Measurements from ENCODE around the gene SPRR1A. TPM values are rescaled to one million over a fixed set of nuclear protein-coding genes. Genes with fewer than 3 reads are reported as not detected.

Gene SPRR1A
- total and polyA plus RNA-seq, 2 of the 4 experiments (the other 2 are of a cell fraction), result not detected

DNA sequence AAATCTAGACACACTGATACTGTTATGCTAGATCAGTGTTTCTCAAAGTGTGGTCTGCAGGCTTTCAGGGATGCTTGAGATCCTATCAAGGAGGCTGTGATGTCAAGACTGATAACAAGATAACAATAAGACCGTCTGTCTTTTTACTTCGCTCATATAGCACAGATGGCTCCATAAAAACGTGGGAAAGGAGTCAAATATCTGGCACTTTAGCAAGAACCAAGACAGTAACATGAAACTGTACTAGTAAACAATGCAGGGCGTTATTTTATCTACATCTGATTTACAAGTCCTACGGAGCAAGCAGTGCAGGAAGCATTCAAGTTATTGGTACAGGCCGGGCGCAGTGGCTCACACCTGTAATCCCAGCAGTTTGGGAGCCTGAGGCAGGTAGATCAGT is 14.0 kb downstream of the SPRR1A start:
- no peak overlapping the region for H3K18ac ChIP-seq (ENCODE audit: low read depth, low read length)
- ChIA-PET POLR2A (ENCODE audit: unreplicated experiment) (no interaction called here), CTCF (no interaction called here)
- H2BK120ac ChIP-seq (ENCODE audit: low read depth, low read length), result no peak overlapping the region
- H3K9ac ChIP-seq (ENCODE audit: low read depth, low read length), result no peak overlapping the region
- no peak overlapping the region for H3K4me2 ChIP-seq (ENCODE audit: low read depth, low read length)
- H4K5ac ChIP-seq (ENCODE audit: low read depth, low read length), result no peak overlapping the region
- H3K56ac ChIP-seq (ENCODE audit: extremely low read depth, insufficient read depth, low read length), result no peak overlapping the region
- no peak overlapping the region for H2AFZ ChIP-seq (replicated peaks; ENCODE audit: low read length, poor library complexity)
- no peaks in the 10 kb centered on the region for H3K27me3 ChIP-seq (ENCODE audit: control insufficient read depth, insufficient read depth, low read length)
- TF ChIP-seq MAZ (IDR thresholded peaks at IDR 0.05; ENCODE audit: borderline replicate concordance, low read depth, low read length) (no peak), FOS (IDR thresholded peaks at IDR 0.05; ENCODE audit: low read depth, low read length) (no peak), SMC3 (IDR thresholded peaks at IDR 0.05; ENCODE audit: low read depth, low read length) (no peak), RFX5 (IDR thresholded peaks at IDR 0.05; ENCODE audit: low read depth, low read length) (no peak), MAFK (IDR thresholded peaks at IDR 0.05; ENCODE audit: low read depth, low read length) (no peak), RCOR1 (IDR thresholded peaks at IDR 0.05; ENCODE audit: insufficient replicate concordance, low read length) (no peak), BHLHE40 (IDR thresholded peaks at IDR 0.05; ENCODE audit: low read depth, low read length) (no peak), MXI1 (IDR thresholded peaks at IDR 0.05; ENCODE audit: borderline replicate concordance, low read depth, low read length) (no peak), CHD1 (IDR thresholded peaks at IDR 0.05; ENCODE audit: low read depth, low read length) (no peak), RAD21 (IDR thresholded peaks at IDR 0.05; ENCODE audit: low read length) (no peak), POLR2A (IDR thresholded peaks at IDR 0.05; ENCODE audit: low read depth, low read length) (no peak), NFE2L2 (IDR thresholded peaks at IDR 0.05; ENCODE audit: low read depth, low read length) (no peak)
- TF ChIP-seq, protein P1, sequence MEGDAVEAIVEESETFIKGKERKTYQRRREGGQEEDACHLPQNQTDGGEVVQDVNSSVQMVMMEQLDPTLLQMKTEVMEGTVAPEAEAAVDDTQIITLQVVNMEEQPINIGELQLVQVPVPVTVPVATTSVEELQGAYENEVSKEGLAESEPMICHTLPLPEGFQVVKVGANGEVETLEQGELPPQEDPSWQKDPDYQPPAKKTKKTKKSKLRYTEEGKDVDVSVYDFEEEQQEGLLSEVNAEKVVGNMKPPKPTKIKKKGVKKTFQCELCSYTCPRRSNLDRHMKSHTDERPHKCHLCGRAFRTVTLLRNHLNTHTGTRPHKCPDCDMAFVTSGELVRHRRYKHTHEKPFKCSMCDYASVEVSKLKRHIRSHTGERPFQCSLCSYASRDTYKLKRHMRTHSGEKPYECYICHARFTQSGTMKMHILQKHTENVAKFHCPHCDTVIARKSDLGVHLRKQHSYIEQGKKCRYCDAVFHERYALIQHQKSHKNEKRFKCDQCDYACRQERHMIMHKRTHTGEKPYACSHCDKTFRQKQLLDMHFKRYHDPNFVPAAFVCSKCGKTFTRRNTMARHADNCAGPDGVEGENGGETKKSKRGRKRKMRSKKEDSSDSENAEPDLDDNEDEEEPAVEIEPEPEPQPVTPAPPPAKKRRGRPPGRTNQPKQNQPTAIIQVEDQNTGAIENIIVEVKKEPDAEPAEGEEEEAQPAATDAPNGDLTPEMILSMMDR (conservative IDR thresholded peaks at IDR 0.05; ENCODE audit: low read depth, low read length), result no peak
- TF ChIP-seq, protein P2, sequence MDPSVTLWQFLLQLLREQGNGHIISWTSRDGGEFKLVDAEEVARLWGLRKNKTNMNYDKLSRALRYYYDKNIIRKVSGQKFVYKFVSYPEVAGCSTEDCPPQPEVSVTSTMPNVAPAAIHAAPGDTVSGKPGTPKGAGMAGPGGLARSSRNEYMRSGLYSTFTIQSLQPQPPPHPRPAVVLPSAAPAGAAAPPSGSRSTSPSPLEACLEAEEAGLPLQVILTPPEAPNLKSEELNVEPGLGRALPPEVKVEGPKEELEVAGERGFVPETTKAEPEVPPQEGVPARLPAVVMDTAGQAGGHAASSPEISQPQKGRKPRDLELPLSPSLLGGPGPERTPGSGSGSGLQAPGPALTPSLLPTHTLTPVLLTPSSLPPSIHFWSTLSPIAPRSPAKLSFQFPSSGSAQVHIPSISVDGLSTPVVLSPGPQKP (IDR thresholded peaks at IDR 0.05; ENCODE audit: borderline replicate concordance, low read depth, low read length), result no peak
- TF ChIP-seq, protein P3, sequence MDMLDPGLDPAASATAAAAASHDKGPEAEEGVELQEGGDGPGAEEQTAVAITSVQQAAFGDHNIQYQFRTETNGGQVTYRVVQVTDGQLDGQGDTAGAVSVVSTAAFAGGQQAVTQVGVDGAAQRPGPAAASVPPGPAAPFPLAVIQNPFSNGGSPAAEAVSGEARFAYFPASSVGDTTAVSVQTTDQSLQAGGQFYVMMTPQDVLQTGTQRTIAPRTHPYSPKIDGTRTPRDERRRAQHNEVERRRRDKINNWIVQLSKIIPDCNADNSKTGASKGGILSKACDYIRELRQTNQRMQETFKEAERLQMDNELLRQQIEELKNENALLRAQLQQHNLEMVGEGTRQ (IDR thresholded peaks at IDR 0.05; ENCODE audit: low read depth, low read length), result no peak
- no peaks in the 10 kb centered on the region for H3K4me1 ChIP-seq (ENCODE audit: control insufficient read depth, insufficient read depth, low read length)
- H3K14ac ChIP-seq (replicated peaks; ENCODE audit: low read depth, low read length), result no peak overlapping the region
- H2BK20ac ChIP-seq (ENCODE audit: low read depth, low read length), result no peak overlapping the region
- ATAC-seq (ENCODE audit: low read depth) (no peak), DNase-seq (no peak)
- no peak overlapping the region for H3K27ac ChIP-seq (ENCODE audit: insufficient read depth, low read length)
- no peak overlapping the region for H2BK5ac ChIP-seq (ENCODE audit: low read depth, low read length, poor library complexity, severe bottlenecking)
- no peak overlapping the region for H3K4ac ChIP-seq (ENCODE audit: low read depth, low read length)
- dilution Hi-C loops (cut with HindIII; ENCODE audit: low sequenced_read_pairs, unreplicated experiment) (no loop called here), intact Hi-C loops (cut with micrococcal nuclease) (no loop called here), in situ Hi-C loops (cut with MboI; ENCODE audit: low sequenced_read_pairs) (no loop called here)
- H4K91ac ChIP-seq (ENCODE audit: insufficient read depth, low read depth, low read length), result no peak overlapping the region
- no peaks in the 10 kb centered on the region for H4K20me1 ChIP-seq (ENCODE audit: insufficient read depth, low read length)
- no peaks in the 10 kb centered on the region for H3K9me3 ChIP-seq (ENCODE audit: control insufficient read depth, insufficient read depth, low read length)
- H3K23ac ChIP-seq (ENCODE audit: low read depth, low read length), result no peak overlapping the region
- no peak overlapping the region for H2BK15ac ChIP-seq (ENCODE audit: low read depth, low read length)
- H3K4me3 ChIP-seq (ENCODE audit: insufficient read depth, low read depth, low read length), result no peak overlapping the region
- no peaks in the 10 kb centered on the region for H3K36me3 ChIP-seq (ENCODE audit: control insufficient read depth, insufficient read depth, low read length)
- WGBS, 2 experiments (ENCODE audit: extremely low coverage in 2 of 2, insufficient read length in 1 of 2), result 80% methylated on average over 2 of the region's 7 CpGs; no CpG with 5 or more reads in 1 of the 2 experiments
- H2AK9ac ChIP-seq (replicated peaks; ENCODE audit: low read depth, low read length, poor library complexity), result no peak overlapping the region
- BruUV-seq (replicated peaks), result no TSS peak
- H3K79me1 ChIP-seq (ENCODE audit: low read depth in 1 of 2, low read length in 2 of 2), result no peaks in the 10 kb centered on the region
- H2AK5ac ChIP-seq (ENCODE audit: low read depth, low read length), result no peak overlapping the region
- H4K8ac ChIP-seq (ENCODE audit: low read depth in 2 of 2, low read length in 2 of 2), result no peak overlapping the region
- H3K9me1 ChIP-seq (ENCODE audit: insufficient read depth, low read length), result no peaks in the 10 kb centered on the region
